ENCODE measurements around the gene SKOR1.

DNA sequence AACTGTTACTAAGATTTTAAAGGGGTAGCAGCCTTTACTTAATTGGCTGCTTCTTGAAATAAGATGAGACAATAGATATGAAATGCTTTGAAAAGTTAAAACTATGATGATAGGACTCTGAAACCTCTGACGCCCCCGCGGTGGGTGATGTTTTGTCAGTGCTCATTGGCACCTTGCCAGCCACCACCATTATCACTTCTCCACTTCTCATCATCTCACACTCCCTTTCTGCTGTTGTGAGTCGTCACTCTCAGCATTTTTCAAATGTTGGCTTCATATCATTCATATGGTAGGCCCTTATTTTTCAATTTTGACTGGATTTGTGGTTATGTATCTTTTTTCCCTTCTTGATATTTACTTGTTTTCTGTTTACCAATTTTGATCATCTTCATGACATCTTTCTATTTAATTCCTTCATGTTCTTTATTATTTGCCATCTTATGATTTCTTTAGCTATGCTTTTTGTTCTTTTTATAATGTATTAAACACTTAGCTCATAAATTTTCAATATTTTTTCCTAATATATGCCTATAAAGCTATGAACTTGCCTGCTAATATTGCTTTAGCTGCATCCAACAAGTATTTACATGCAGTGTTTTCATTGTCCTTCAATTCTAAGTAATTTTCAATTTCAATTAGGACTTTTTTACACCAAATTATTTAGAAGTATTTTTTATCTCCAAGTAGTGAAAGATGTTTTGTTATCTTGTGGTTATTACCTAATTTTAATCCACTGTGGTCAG, 30.3 kb upstream of the SKOR1 start:
- TF ChIP-seq EP300 (IDR thresholded peaks at IDR 0.05; ENCODE audit: low read depth) (no peak), POLR2A (IDR thresholded peaks at IDR 0.05) (no peak), POLR2AphosphoS5 (IDR thresholded peaks at IDR 0.05) (no peak)
- TF ChIP-seq, protein P1, sequence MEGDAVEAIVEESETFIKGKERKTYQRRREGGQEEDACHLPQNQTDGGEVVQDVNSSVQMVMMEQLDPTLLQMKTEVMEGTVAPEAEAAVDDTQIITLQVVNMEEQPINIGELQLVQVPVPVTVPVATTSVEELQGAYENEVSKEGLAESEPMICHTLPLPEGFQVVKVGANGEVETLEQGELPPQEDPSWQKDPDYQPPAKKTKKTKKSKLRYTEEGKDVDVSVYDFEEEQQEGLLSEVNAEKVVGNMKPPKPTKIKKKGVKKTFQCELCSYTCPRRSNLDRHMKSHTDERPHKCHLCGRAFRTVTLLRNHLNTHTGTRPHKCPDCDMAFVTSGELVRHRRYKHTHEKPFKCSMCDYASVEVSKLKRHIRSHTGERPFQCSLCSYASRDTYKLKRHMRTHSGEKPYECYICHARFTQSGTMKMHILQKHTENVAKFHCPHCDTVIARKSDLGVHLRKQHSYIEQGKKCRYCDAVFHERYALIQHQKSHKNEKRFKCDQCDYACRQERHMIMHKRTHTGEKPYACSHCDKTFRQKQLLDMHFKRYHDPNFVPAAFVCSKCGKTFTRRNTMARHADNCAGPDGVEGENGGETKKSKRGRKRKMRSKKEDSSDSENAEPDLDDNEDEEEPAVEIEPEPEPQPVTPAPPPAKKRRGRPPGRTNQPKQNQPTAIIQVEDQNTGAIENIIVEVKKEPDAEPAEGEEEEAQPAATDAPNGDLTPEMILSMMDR (IDR thresholded peaks at IDR 0.05), result no peak

Data from transverse colon (tissue), 4 donors.